Stimulated activated CD4-positive, alpha-beta T cell treated with anti-CD3 and anti-CD28 coated beads, Interleukin-2, amount 100 ng/mL, for 4 hours (primary cell): ENCODE results near the gene VSIG2.
"Not testable (repeated sequence)": the region's sequence is repeated elsewhere in the genome, so short reads cannot be mapped to it uniquely, and the experiment has no call there.

Experiments used
- DNase-seq: peaks from one replicate; pipeline ENCODE4 v3.0.0-alpha.2; 2020; ENCODE audit warnings: low read depth

Gene VSIG2

GRCh38 chr11:124751741-124752470 lies at the start of gene VSIG2:
Gene VSIG2 (minus strand): TSS chr11:124752255. CDS start chr11:124752137, 118 bp downstream.
- no peak for DNase-seq

- no peak for DNase-seq
These were observed 49.0 kb upstream of the VSIG2 start for GRCh38 chr11:124801014-124801413.

GRCh38 chr11:124800226-124800929 lies 48.3 kb upstream of the VSIG2 start, which contains the start of gene MSANTD2:
Gene MSANTD2 (minus strand): TSS chr11:124800406. CDS start chr11:124800380, 26 bp downstream.
- DNase-seq = peak; percentile 62

DNA sequence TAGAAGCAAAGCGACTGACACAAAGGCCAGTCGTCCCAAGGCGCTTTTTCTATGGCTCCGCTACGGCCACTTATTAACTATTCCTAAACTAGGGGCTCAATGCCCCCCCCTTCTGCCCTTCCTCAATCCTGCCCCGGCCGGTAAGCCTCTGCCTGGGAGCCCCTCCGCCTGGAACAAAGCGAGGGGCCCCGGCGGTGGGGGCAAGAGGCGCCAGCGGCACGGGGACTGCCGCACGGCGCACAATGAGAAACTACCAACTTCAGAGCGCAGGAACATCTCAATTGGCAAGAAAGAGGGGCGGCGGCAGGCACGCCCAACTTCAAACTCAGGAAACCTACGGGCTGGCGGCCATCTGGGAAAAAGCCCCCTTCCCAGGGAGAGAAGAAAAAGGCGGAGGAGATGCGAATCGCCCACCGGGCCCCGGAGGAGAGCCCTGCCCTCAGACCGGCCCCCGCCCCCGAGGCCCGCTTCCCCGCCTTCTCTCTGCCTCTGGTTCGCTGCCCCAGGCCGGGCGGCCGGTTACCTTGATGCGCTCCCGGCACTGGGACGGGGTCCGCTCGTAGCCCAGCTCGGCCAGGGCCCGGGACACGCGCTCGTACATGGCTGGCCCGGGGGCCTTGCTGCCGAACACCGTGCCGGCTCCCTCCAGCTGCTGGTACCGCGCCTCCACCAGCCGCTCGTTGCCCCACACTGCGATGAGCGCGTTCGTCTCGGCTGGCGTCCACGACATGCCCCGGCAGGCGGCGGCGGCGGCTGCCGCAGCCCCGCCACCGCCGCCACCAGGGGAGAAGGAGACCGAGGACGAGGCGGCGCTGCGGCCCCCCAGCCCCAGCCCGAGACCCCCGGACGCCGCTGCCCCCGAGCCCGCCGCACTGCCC lies 47.5 kb upstream of the VSIG2 start:
- peak; percentile 11 for DNase-seq

DNA sequence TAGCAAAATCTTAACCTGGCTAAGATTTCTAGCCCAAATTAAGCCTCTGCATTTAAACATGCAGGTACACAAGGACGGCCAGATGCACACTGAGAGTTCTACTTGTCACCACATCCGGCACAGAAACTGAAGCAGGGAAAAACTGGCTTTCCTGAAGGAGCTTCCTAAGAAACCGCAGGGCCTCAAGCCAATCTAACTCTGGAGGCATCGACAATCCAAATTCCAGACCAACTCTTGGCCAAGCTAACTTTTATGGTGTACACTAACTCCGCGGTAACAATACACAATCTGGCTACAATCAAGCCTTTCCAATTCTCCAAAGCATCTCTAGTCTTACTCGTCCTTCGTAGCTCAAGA lies 46.9 kb upstream of the VSIG2 start:
- no peak for DNase-seq

DNA sequence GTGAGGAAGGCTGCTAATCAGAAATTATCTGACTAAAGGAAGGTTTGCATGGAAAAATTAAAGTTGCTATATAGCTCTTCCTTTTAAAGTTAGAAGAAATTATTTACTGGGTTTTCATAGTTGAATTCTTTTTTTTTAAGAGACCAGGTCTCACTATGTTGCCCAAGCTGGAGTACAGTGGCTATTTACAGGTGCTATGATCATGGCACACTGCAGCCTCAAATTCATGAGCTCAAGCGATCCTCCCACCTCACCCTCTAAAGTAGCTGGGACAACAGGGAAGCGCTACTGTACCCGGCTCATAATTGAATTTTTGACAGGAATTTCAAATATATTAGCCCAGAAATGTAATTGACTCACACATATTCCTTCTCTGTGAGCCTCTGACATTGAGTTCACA lies 44.3 kb upstream of the VSIG2 start:
- no peak for DNase-seq

DNA sequence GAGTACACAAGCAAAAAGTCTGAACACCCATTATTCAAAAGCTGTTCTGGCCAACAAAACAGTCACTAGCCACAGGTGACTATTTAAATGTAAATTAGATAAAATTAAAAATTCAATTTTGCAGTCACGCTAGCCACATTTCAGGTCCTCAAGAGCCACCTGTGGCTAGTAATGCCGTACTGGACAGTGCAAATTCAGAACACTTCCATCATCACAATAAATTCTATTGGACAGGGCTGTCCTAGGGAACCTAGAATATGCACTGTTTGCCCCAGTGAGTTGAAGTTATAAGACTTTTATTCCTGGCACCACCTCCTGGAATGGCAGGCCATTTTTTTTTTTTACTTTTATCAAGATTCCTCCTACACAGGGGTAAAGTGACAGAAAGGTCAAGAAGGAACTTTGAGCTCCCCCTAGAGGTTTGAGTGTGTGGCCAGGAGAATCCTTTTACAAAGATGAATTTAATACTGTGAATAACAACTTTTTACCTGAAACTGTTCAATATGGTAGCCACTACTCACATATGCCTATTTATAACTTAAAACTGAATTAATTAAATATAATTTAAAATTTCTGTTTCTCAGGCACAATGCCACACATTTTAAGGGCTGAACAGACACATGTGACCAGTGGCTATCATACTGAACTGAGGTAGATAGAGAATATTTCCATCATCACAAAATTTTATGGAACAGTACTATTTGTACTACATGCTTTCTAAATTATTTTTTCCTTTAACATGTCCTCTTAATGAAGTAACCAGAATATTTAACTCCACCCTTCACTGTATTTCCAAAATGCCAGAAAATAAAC lies 41.6 kb upstream of the VSIG2 start:
- DNase-seq = peak; percentile 8

DNA sequence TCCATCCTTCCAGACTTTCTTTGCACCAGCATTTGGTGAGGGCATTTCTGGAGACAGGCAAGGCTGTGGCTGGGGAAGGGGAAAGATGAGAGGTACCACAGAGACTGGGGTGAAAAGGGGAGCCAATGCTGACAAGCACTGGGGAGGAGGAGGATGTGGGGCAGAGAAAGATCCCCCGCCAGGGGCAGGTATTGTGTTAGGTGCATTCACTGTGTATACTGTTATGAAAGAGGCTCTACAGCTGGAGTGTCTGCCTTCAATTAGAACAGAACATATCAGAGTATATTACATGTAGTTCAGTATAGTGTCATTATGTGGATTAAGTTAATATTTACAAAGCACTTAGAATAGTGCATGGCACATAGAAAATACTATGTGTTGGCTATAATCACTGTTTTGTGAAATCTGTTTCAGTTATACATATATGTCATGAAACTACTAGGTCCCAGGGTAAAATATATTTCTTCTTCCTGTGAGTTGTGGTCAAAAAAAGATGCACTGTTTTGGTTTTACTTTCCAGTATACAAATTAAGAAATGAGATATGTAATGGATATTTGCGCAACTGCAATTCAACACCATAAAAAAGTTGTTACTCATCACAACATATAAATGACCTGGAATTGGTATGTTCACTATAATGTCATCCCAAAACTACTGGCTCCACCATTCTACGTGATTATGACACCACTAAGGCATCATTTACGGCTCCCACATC lies 39.7 kb upstream of the VSIG2 start:
- no peak for DNase-seq

DNA sequence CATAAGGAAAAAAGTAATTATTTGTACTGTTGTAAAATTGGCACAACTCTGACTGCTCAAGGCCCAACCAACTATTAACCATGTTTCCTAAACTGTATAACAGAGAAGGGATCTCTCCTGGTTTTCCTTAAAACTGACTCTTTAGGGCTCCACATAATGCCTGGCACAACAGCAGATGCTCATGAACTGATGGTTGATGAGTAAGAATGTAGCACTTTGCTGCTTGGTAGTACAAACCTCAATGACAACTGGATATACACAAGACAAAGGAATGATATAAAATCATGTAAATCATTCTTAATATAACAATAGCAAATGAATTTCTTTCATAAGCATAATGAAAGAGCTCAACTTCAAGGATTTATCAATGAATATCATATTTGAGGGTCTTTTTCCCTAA lies 36.5 kb upstream of the VSIG2 start:
- DNase-seq = no peak

GRCh38 chr11:124784051-124784450 lies 32.0 kb upstream of the VSIG2 start:
- DNase-seq = no peak

GRCh38 chr11:124783002-124783401 lies 30.9 kb upstream of the VSIG2 start:
- DNase-seq = no peak

- no peak for DNase-seq
These were observed 27.5 kb upstream of the VSIG2 start for GRCh38 chr11:124779568-124779967.

- no peak for DNase-seq
These were observed 26.2 kb upstream of the VSIG2 start for GRCh38 chr11:124778281-124778680.

GRCh38 chr11:124776865-124777645 lies 25.0 kb upstream of the VSIG2 start:
- DNase-seq = no peak

DNA sequence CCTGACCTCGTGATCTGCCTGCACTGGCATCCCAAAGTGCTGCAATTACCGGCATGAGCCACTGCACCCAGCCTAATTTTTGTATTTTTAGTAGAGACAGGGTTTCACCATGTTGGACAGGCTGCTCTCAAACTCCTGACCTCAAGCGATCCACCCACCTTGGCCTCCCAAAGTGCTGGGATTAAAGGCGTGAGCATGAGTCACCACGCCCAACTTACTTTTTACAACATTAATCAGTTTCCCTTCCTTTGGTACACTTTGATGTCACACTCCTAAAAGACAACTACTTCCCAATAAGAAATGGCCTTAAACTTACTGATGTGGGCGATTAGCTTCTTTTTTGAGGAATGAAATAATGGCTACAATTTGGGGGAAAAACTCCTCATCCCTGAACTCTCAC lies 18.9 kb upstream of the VSIG2 start:
- DNase-seq = not testable (repeated sequence)

DNA sequence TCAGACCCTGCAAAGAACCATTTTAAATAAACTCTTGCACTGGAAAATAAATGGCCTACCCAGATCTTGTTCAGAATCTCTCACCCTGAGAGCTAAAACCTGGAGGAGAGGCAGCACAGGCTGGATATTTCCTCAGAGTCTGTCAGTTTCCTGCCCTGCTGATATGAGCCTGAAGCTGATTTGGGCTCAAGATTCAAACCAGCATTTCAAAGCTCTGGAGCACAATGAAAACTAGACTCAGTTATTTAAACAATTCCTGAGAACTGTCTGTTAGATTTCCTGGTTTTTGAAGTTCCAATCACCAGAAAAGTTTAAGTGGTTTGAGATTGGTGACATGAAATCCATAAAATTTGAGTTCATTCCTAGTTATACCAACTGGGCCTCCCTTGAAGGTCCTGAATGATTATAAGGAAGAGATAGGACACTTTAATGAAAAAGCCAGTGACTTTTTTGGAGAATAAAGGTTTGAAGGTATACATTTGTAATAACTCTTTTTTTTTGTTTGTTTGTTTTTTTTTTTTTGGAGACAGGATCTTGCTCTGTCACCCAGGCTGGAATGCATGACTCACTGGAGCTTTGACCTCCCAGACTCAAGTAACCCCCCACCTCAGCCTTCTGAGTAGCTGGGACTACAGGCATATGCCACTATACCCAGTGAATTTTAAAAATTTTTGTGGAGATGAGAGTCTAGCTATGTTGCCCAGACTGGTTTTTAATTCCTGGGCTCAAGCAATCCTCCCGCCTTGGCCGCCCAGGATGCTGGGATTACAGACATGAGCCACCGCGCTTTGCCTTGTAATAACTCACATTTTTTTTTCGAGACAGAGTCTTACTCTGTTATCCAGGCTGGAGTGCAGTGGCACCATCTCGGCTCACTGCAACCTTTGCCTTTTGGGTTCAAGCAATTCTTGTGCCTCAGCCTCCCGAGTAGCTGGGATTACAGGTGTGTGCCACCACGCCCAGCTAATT lies 18.0 kb upstream of the VSIG2 start:
- no peak for DNase-seq

DNA sequence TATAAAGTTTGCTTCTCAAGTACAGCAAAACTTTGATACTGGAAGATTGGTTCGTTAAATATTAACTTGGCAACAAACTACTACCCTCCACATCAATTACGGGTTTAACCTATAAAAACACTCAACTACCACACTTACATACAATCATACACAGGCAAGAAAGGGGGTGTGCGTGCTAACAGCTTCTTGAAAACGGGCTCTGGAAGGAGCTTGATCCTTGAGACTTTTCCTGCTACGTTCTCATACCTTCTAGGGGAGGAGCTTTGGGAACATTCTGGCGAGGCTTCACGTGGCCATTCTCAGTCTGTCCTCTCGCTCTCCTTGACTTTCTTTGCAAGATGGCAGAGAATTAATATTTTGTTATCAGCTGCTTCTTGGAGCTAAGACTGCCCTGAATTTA lies 16.9 kb upstream of the VSIG2 start:
- DNase-seq = no peak

- no peak for DNase-seq
These were observed 14.1 kb upstream of the VSIG2 start for GRCh38 chr11:124766156-124766555.
